ENCODE measurements around the gene ATPAF2.

- TF ChIP-seq CTCF (IDR thresholded peaks at IDR 0.05; ENCODE audit: low read depth, low read length, poor library complexity, severe bottlenecking) (no peak), EZH2phosphoT487 (IDR thresholded peaks at IDR 0.05; ENCODE audit: borderline replicate concordance, low read length) (no peak)
Observed at GRCh38 chr17:17993852-17994251, 45.1 kb downstream of the ATPAF2 start.
